GM12891 (cell line): ENCODE results near the gene NUP93.

Experiments
- POLR2A ChIP-seq: IDR thresholded peaks from 2 replicates; pipeline ENCODE4 v1.6.1; 2011; ENCODE audit warnings: low read depth, low read length, control low read depth
- POLR2AphosphoS5 ChIP-seq: IDR thresholded peaks from 2 replicates; pipeline ENCODE4 v1.6.1; 2011; ENCODE audit warnings: low read depth, low read length, control low read depth
- SPI1 ChIP-seq: IDR thresholded peaks from 2 replicates; pipeline ENCODE4 v1.6.1; 2011; ENCODE audit warnings: low read depth, low read length, control low read depth

DNA sequence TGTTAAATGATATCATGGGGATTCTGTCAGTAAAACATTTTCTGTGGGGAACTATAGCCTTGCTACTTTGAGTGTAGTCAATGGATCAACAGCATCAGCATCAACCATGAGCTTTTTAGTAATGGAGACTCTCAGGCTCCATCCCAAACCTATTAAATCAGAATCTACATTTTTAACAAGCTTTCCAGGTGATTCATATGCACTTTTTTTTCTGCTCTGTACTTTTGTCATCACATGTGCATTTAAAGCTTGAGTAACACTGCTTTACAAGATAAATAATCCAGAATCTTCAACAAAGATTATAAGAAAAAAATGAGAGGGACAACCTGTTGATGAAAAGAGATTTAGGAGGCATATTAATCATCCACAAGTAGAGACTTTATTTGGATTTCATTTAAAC is 23.5 kb downstream of the NUP93 start:
- TF ChIP-seq POLR2A (no peak), SPI1 (no peak), POLR2AphosphoS5 (no peak)
